Measurements from ENCODE around the gene NUP188.

NUP188 gene

GRCh38 chr9:129053020-129053419 lies 105.5 kb downstream of the NUP188 start:
- DNase-seq: no peak

GRCh38 chr9:129054163-129054851 lies 106.8 kb downstream of the NUP188 start:
- no peak for DNase-seq
